ENCODE results near the gene NPAS2. TPM values are rescaled to one million over a fixed set of nuclear protein-coding genes. Genes with fewer than 3 reads are reported as not detected.

Gene NPAS2
- total RNA-seq, 1 experiment from 2014 or later, result 20.4 TPM

GRCh38 chr2:100865816-100866460, 46.0 kb downstream of the NPAS2 start:
- Histone ChIP-seq H3K36me3 (ENCODE audit: control insufficient read depth in 1 of 2, insufficient read depth in 2 of 2, low read length in 2 of 2) (no peaks in the 10 kb centered on the region), H3K9ac (ENCODE audit: low read length) (no peak overlapping the region), H3K9me2 (ENCODE audit: insufficient read depth) (no peaks in the 10 kb centered on the region), H3K27ac (ENCODE audit: low read depth, low read length) (no peak overlapping the region), H3K4me2 (ENCODE audit: low read length) (0 out of 2 replicates have a peak overlapping the region, but pooled peaks have one; percentile 10), H3K79me2 (ENCODE audit: insufficient read depth, low read length) (no peaks in the 10 kb centered on the region; the same call in 1 of the 2 replicates), H3K9me3 (ENCODE audit: control insufficient read depth in 1 of 2, insufficient read depth in 1 of 2, low read depth in 1 of 2, low read length in 2 of 2) (peaks cover 5 to 6% of the 10 kb centered on the region in 2 experiments; a peak in 3 of 4 replicates), H2AFZ (ENCODE audit: low read depth, low read length, poor library complexity, severe bottlenecking) (no peak overlapping the region), H3K4me3 (replicated peaks in 1 of 2; ENCODE audit: low read depth in 1 of 2, low read length in 2 of 2) (no peak overlapping the region), H4K20me1 (ENCODE audit: insufficient read depth) (no peaks in the 10 kb centered on the region), H3K4me1 (ENCODE audit: control insufficient read depth in 1 of 2, insufficient read depth in 2 of 2, low read length in 2 of 2) (peaks cover 2 to 18% of the 10 kb centered on the region in 2 experiments; a peak in 3 of 4 replicates), H3K27me3 (ENCODE audit: insufficient read depth, low read length) (no peaks in the 10 kb centered on the region)
- TF ChIP-seq SP1 (IDR thresholded peaks at IDR 0.05; ENCODE audit: low read depth) (no peak), REST (IDR thresholded peaks at IDR 0.05; ENCODE audit: low read depth) (no peak), CBX3 (IDR thresholded peaks at IDR 0.05; ENCODE audit: low read depth) (no peak), EZH2 (IDR thresholded peaks at IDR 0.05) (no peak), ZNF274 (IDR thresholded peaks at IDR 0.05; ENCODE audit: low read depth, low read length) (no peak), CTCF (IDR thresholded peaks at IDR 0.05 in 2 of 3, conservative IDR thresholded peaks at IDR 0.05 in 1 of 3; ENCODE audit: borderline replicate concordance in 1 of 3, insufficient read depth in 1 of 3, low read depth in 2 of 3, low read length in 2 of 3) (no peak), ZBTB33 (IDR thresholded peaks at IDR 0.05; ENCODE audit: extremely low read depth, insufficient replicate concordance, low read length) (no peak), EGR1 (IDR thresholded peaks at IDR 0.05; ENCODE audit: low read depth) (no peak), MAX (IDR thresholded peaks at IDR 0.05) (no peak), ELF1 (IDR thresholded peaks at IDR 0.05; ENCODE audit: borderline replicate concordance, low read depth) (no peak), EZH2phosphoT487 (IDR thresholded peaks at IDR 0.05; ENCODE audit: borderline replicate concordance) (no peak), CEBPB (IDR thresholded peaks at IDR 0.05; ENCODE audit: low read depth) (no peak), JUND (IDR thresholded peaks at IDR 0.05) (no peak), POLR2A (IDR thresholded peaks at IDR 0.05; ENCODE audit: borderline replicate concordance, extremely low read depth, insufficient read depth, insufficient read length) (no peak)
- BruUV-seq (replicated peaks), result no TSS peak
- ChIA-PET CTCF (no interaction called here), RAD21 (ENCODE audit: low non-redundant PET in 1 of 2, low total read pairs in 2 of 2, uncharacterized antibody in 2 of 2, unreplicated experiment in 2 of 2) (no interaction called here), POLR2A (no interaction called here)
- ATAC-seq, result no peak; the same call in 1 of the 2 replicates
- intact Hi-C loops (cut with micrococcal nuclease), result no loop called here
- DNase-seq (ENCODE audit: low read depth, low spot score), result no peak

Data from HCT116 (cell line).